K562 (cell line): ENCODE data around the gene CST6. TPM values are rescaled to one million over a fixed set of nuclear protein-coding genes. Genes with fewer than 3 reads are reported as not detected.

Experiments used
- ATAC-seq: fragments of 200-7000 bp; cut with Tn5 transposase; 3 replicates; pipeline ENCODE4 v1.9.1; 2020; ENCODE audit warnings: moderate library complexity
- BruUV-seq: library from RNA; stranded (reverse); fragments of 400-500 nt; replicated peaks from 2 replicates; lab custom pipeline; 2021; lab: Mats Ljungman, UMichigan
- CTCF ChIA-PET: fragments of 300-600 bp; formaldehyde crosslinking; extraction: SDS; loops from one replicate; lab custom pipeline; 2021; ENCODE audit warnings: low intra/inter-chr PET ratio; lab: Yijun Ruan, JAX
- POLR2A ChIA-PET: fragments of 300-600, 350-650 bp; sonication (Branson Sonifier 250); formaldehyde crosslinking; extraction: SDS; loops from one replicate; lab custom pipeline; 2021; ENCODE audit warnings: antibody characterized with exemption, inconsistent platforms; lab: Yijun Ruan, JAX
- DNase-seq, 4 experiments: peaks; one replicate each; pipeline versions ENCODE4 v3.0.0 to v3.0.0-alpha.2; 2011 to 2018; ENCODE audit warnings: low spot score in 3 of 4, mixed read lengths in 3 of 4; ENCODE audit errors: extremely low read depth in 1 of 4
- FAIRE-seq: peaks from 2 replicates; lab custom pipeline; 2011; peaks lifted over from hg19 to GRCh38; lab: Jason Lieb, UNC
- H2AFZ ChIP-seq: 2 replicates; pipeline ENCODE4 v1.6.0; 2011; ENCODE audit warnings: low read depth, low read length, control low read depth, inconsistent platforms
- H3K27ac ChIP-seq: fragments of 200-600 bp; 3 replicates; pipeline ENCODE4 v1.8.0; 2011; ENCODE audit warnings: low read depth, mild to moderate bottlenecking, control low read depth, inconsistent platforms, low read length, moderate library complexity, mixed read lengths; ENCODE audit errors: extremely low read depth
- H3K27me3 ChIP-seq, 2 experiments: fragments of 300-600 bp in 1 of 2; 2 replicates in 1 of 2; 3 replicates in 1 of 2; pipeline versions ENCODE4 v1.6.0 to v1.8.0; 2011; ENCODE audit warnings: inconsistent platforms in 2 of 2, low read length in 2 of 2, mild to moderate bottlenecking in 1 of 2, mixed read lengths in 1 of 2, moderate library complexity in 1 of 2; ENCODE audit not compliant: control insufficient read depth in 2 of 2, insufficient read depth in 2 of 2
- H3K36me3 ChIP-seq: fragments of 300-600 bp; 3 replicates; pipeline ENCODE4 v1.8.0; 2011; ENCODE audit warnings: mild to moderate bottlenecking, low read length, inconsistent platforms; ENCODE audit not compliant: control insufficient read depth, insufficient read depth
- H3K4me1 ChIP-seq, 2 experiments: fragments of 200-600 bp in 1 of 2; replicated peaks in 1 of 2; 2 replicates in 1 of 2; 3 replicates in 1 of 2; pipeline versions ENCODE4 v1.5.1 to v1.8.0; 2011; ENCODE audit warnings: inconsistent platforms in 2 of 2, low read length in 2 of 2, mild to moderate bottlenecking in 1 of 2, mixed read lengths in 1 of 2, moderate library complexity in 1 of 2; ENCODE audit not compliant: control insufficient read depth in 2 of 2, insufficient read depth in 2 of 2
- H3K4me2 ChIP-seq: 2 replicates; pipeline ENCODE4 v1.6.1; 2011; ENCODE audit warnings: low read length, control low read depth, inconsistent platforms, mixed read lengths; ENCODE audit not compliant: insufficient read depth
- H3K4me3 ChIP-seq: fragments of 200-600 bp; sonication (generic), shearing (Covaris generic); 2 replicates; pipeline ENCODE4 v1.5.1; 2016; ENCODE audit warnings: control low read depth, inconsistent platforms
- H3K79me2 ChIP-seq: fragments of 200-600 bp; 3 replicates; pipeline ENCODE4 v1.8.0; 2011; ENCODE audit warnings: low read length, inconsistent platforms; ENCODE audit not compliant: control insufficient read depth, insufficient read depth
- H3K9ac ChIP-seq, 2 experiments: 2 replicates each; pipeline versions ENCODE4 v1.6.0 to v1.6.1; 2011; ENCODE audit warnings: low read depth in 2 of 2, low read length in 2 of 2, control low read depth in 1 of 2, inconsistent platforms in 1 of 2, mild to moderate bottlenecking in 1 of 2, mixed read lengths in 1 of 2; ENCODE audit not compliant: insufficient read depth in 1 of 2
- H3K9me1 ChIP-seq: one replicate; pipeline ENCODE4 v1.6.0; 2011; ENCODE audit warnings: inconsistent platforms, mild to moderate bottlenecking, low read length, moderate library complexity; ENCODE audit not compliant: control insufficient read depth, insufficient read depth
- H3K9me3 ChIP-seq: replicated peaks from 2 replicates; pipeline ENCODE4 v1.5.1; 2011; ENCODE audit warnings: low read depth, low read length, inconsistent platforms; ENCODE audit not compliant: control insufficient read depth, insufficient read depth
- H4K20me1 ChIP-seq: replicated peaks from 2 replicates; pipeline ENCODE4 v1.6.1; 2011; ENCODE audit warnings: low read length, inconsistent platforms, mixed read lengths; ENCODE audit not compliant: control insufficient read depth, insufficient read depth
- CEBPB ChIP-seq: fragments of 450-650 bp; IDR thresholded peaks from 2 replicates; pipeline ENCODE4 v1.6.1; 2016; ENCODE audit warnings: missing genetic modification characterization, missing compliant biosample characterization
- ETV1 ChIP-seq: fragments of 450-650 bp; conservative IDR thresholded peaks from 2 replicates; pipeline ENCODE4 v1.6.1; 2016; ENCODE audit warnings: missing genetic modification characterization, control low read depth, low read depth, missing compliant biosample characterization
- GABPB2 ChIP-seq: fragments of 250-450 bp; sonication (Bioruptor Pico); conservative IDR thresholded peaks from 2 replicates; pipeline ENCODE4 v1.5.1; 2021; ENCODE audit warnings: mild to moderate bottlenecking
- MAZ ChIP-seq, 2 experiments: fragments of 450-650 bp in 1 of 2; sonication (generic) in 1 of 2; formaldehyde crosslinking; IDR thresholded peaks in 1 of 2; conservative IDR thresholded peaks in 1 of 2; 2 replicates each; pipeline versions ENCODE4 v1.4.0 to v1.5.0; 2020; ENCODE audit warnings: mild to moderate bottlenecking in 1 of 2, missing genetic modification reagents in 1 of 2
- NONO ChIP-seq, 2 experiments: fragments of 200-400 bp in 1 of 2; fragments of 450-650 bp in 1 of 2; formaldehyde crosslinking in 1 of 2; IDR thresholded peaks; 2 replicates each; pipeline ENCODE4 v1.6.1; 2017; ENCODE audit warnings: low read depth in 2 of 2, mild to moderate bottlenecking in 2 of 2, moderate library complexity in 2 of 2, low read length in 1 of 2
- PHB2 ChIP-seq: fragments of 450-650 bp; IDR thresholded peaks from 2 replicates; pipeline ENCODE4 v1.6.1; 2017; ENCODE audit warnings: low read depth
- WGBS: fragments of 100-300 bp; shearing (Covaris generic); methylation state at CpG from one replicate; pipeline ENCODE4 v1.1.6; 2016; ENCODE audit warnings: low coverage, mixed read lengths; ENCODE audit not compliant: insufficient coverage; ENCODE audit errors: missing lambda C conversion rate; 5-methylcytosine and 5-hydroxymethylcytosine counted together
- in situ Hi-C: fragments of 300-500 bp; cut with MboI; formaldehyde crosslinking; loops from 4 replicates; pipeline ENCODE4 v1.15.0; 2018; ENCODE audit warnings: inconsistent platforms, mixed read lengths
- intact Hi-C: fragments of 100-400 bp; cut with micrococcal nuclease; formaldehyde crosslinking; loops from 2 replicates; pipeline ENCODE4 v1.14.2; 2022
- polyA plus RNA-seq, 8 experiments: library from polyadenylated mRNA; depleted of rRNA in 4 of 8; stranded (reverse) in 5 of 8; unstranded in 3 of 8; fragments of >200 nt; fragmentation: Nextera tagmentation in 2 of 8; fragmentation: Illumina TruSeq in 1 of 8; extraction: Ambion mirVana in 2 of 8; extraction: Trizol in 1 of 8; gene quantifications; 2 replicates each; pipeline versions ENCODE4 v1.2.1 to v1.2.3, GENCODE V29; 2011 to 2014; ENCODE audit warnings: inconsistent platforms in 1 of 8, missing spikeins in 1 of 8
- total RNA-seq, 7 experiments: library from RNA; depleted of rRNA in 6 of 7; stranded (reverse); fragments of >200 nt in 6 of 7; fragmentation: Illumina TruSeq in 2 of 7; extraction: Trizol in 2 of 7; gene quantifications; 2 replicates each; pipeline versions ENCODE4 v1.2.1 to v1.2.3, GENCODE V29; 2011 to 2021; ENCODE audit warnings: low replicate concordance in 1 of 7
- TF ChIP-seq, protein P1 (sequence below): sonication (generic); formaldehyde crosslinking; IDR thresholded peaks from 2 replicates; pipeline ENCODE4 v1.8.1; 2022; ENCODE audit warnings: missing genetic modification reagents
- TF ChIP-seq, protein P2 (sequence below): fragments of 250-450 bp; sonication (Bioruptor Pico); IDR thresholded peaks from 2 replicates; pipeline ENCODE4 v1.5.1; 2021; ENCODE audit warnings: mild to moderate bottlenecking

The CST6 gene
- total and polyA plus RNA-seq, 9 of the 15 experiments (the other 6 are each of a cell fraction or from before 2014, with no cell fraction given) = not detected

DNA sequence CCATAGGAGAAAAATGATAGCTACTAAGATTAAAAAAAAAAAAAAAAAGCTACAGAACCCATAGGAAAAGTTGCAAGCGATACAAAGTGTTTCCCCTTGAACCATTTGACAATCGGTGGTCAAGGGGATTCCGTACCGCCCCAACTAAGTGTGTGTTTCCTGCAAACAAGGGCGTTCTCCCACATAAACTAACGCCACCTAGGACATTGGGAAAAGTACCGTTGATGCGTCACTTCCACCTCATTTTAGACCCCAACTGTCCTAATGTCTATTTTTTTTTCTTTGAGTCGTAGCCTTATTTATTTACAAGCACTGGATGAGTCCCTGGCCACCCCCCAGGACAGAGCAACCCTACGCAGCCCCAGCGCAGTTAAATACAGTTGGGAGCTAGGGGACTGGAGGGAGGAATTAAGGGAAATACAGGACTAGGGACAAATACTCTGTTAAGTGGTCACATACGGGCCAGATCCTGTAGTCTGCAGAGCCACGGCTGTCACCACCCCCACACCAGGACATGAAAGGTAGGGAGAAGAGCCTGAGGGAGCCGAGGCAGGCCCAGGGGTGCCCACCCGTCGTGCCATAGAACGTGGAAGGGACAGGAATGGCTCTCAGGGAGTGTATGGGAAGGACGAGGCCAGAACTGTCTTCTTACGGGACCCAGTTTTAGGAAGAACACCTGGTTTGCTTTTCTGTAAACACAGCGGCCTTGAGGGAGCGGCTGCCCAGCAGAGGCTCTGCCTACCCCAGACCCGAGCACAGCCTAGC lies 28.8 kb upstream of the CST6 start (continued):
- no peak for TF ChIP-seq PHB2

DNA sequence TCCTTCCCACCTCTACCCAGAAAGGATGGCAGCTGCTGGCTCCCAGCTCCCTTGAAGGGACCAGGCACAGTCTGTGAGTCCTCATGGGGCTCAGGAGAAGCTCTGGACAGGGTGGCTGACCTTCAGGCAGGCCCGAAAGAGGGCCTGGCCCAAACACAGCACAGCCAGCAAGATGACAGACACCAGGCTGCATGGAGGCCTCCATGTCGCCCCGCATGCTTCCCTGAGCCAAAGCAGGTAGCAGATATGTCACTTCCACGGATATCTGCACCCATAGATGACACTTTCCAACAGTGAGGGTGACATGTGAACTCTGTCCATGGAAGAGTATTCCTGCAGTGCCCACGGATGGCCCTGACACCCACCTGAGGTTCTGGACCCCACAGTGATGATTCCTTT lies 28.2 kb upstream of the CST6 start:
- H3K9ac ChIP-seq = peak overlapping the region in 1 of 2 experiments; percentile 53; a peak in 2 of 4 replicates
- H3K36me3 ChIP-seq = peaks cover 10% of the 10 kb centered on the region; the same call in 2 of the 3 replicates
- POLR2A ChIA-PET = interaction anchor here (0.6 to 1.4 kb wide), 3 partner anchors 39 to 93 kb away, joined by 3 to 5 read pairs (median 4); partner anchors contain the start of gene CCDC85B
- H3K9me1 ChIP-seq = no peaks in the 10 kb centered on the region
- no peak overlapping the region for H2AFZ ChIP-seq
- TF ChIP-seq CEBPB (tag) (no peak), NONO (IDR thresholded peaks at IDR 0.05; ENCODE audit: low read depth in 2 of 2, low read length in 1 of 2) (no peak), ETV1 (tag) (no peak), GABPB2 (no peak), MAZ (CRISPR knock-in tag; conservative IDR thresholded peaks at IDR 0.05 in 1 of 2, IDR thresholded peaks at IDR 0.05 in 1 of 2) (no peak)
- TF ChIP-seq, protein P1, sequence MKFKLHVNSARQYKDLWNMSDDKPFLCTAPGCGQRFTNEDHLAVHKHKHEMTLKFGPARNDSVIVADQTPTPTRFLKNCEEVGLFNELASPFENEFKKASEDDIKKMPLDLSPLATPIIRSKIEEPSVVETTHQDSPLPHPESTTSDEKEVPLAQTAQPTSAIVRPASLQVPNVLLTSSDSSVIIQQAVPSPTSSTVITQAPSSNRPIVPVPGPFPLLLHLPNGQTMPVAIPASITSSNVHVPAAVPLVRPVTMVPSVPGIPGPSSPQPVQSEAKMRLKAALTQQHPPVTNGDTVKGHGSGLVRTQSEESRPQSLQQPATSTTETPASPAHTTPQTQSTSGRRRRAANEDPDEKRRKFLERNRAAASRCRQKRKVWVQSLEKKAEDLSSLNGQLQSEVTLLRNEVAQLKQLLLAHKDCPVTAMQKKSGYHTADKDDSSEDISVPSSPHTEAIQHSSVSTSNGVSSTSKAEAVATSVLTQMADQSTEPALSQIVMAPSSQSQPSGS = no peak
- TF ChIP-seq, protein P2, sequence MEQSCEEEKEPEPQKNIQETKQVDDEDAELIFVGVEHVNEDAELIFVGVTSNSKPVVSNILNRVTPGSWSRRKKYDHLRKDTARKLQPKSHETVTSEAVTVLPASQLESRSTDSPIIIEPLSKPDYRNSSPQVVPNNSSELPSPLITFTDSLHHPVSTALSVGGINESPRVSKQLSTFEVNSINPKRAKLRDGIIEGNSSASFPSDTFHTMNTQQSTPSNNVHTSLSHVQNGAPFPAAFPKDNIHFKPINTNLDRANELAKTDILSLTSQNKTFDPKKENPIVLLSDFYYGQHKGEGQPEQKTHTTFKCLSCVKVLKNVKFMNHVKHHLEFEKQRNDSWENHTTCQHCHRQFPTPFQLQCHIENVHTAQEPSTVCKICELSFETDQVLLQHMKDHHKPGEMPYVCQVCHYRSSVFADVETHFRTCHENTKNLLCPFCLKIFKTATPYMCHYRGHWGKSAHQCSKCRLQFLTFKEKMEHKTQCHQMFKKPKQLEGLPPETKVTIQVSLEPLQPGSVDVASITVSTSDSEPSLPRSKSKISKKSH (CRISPR knock-in tag) = no peak
- no peak overlapping the region for H3K4me2 ChIP-seq
- no peaks in the 10 kb centered on the region for H4K20me1 ChIP-seq
- FAIRE-seq (no peak), DNase-seq (no peak), ATAC-seq (no peak)
- no peak overlapping the region; the same call in 2 of the 3 replicates for H3K27ac ChIP-seq
- no peaks in the 10 kb centered on the region for H3K27me3 ChIP-seq
- peaks cover 0 to 15% of the 10 kb centered on the region in 2 experiments; a peak in 1 of 5 replicates for H3K4me1 ChIP-seq
- no peaks in the 10 kb centered on the region for H3K9me3 ChIP-seq
- H3K4me3 ChIP-seq = no peak overlapping the region
- CTCF ChIA-PET = no interaction called here
- intact Hi-C loops = loop anchor here (10.0 kb wide), 1 partner anchor 199 kb away; the partner anchor contains the start of genes AP5B1 and OVOL1
- H3K79me2 ChIP-seq = no peaks in the 10 kb centered on the region
- BruUV-seq = no TSS peak
- 56% methylated on average over 5 of the region's 5 CpGs for WGBS
- in situ Hi-C loops = no loop called here
